Measurements from ENCODE around the gene BMAL1.

Gene BMAL1

GRCh38 chr11:13278609-13279486 is 1.3 kb downstream of the BMAL1 start:
- H3K27ac ChIP-seq (ENCODE audit: low read depth, low read length, poor library complexity, severe bottlenecking), result no peak overlapping the region
- H3K36me3 ChIP-seq (ENCODE audit: insufficient read depth, low read length), result no peaks in the 10 kb centered on the region
- peaks cover 28% of the 10 kb centered on the region for H3K4me1 ChIP-seq (ENCODE audit: insufficient read depth, low read length, severe bottlenecking)
- no peaks in the 10 kb centered on the region for H3K9me3 ChIP-seq (ENCODE audit: low read length)
- H2AFZ ChIP-seq (ENCODE audit: low read length), result no peak overlapping the region
- H3K4me3 ChIP-seq (ENCODE audit: low read depth, low read length, poor library complexity, severe bottlenecking), result peak overlapping the region; percentile 92
- no peak for TF ChIP-seq CTCF (IDR thresholded peaks at IDR 0.05; ENCODE audit: low read length)
- no peak for TF ChIP-seq EZH2 (IDR thresholded peaks at IDR 0.05; ENCODE audit: borderline replicate concordance, low read length)
- H3K9me2 ChIP-seq (ENCODE audit: low read depth, low read length), result no peaks in the 10 kb centered on the region
- H3K4me2 ChIP-seq (ENCODE audit: low read length), result peak overlapping the region; percentile 78
- H4K20me1 ChIP-seq (ENCODE audit: insufficient read depth, low read length), result peaks cover 3% of the 10 kb centered on the region; the same call in 1 of the 2 replicates
- H3K27me3 ChIP-seq (ENCODE audit: insufficient read depth, low read length), result 0 out of 2 replicates have a peak, but pooled peaks cover 4% of the 10 kb centered on the region
- peaks cover 4% of the 10 kb centered on the region; the same call in 1 of the 2 replicates for H3F3A ChIP-seq (ENCODE audit: insufficient read depth, low read length)
- peak overlapping the region; percentile 75 for H3K9ac ChIP-seq (ENCODE audit: low read length)
- H3K79me2 ChIP-seq (ENCODE audit: insufficient read depth, low read length), result no peaks in the 10 kb centered on the region

GRCh38 chr11:13279487-13279834 is 1.9 kb downstream of the BMAL1 start:
- Histone ChIP-seq H3K36me3 (ENCODE audit: insufficient read depth, low read length) (no peaks in the 10 kb centered on the region), H3K9me2 (ENCODE audit: low read depth, low read length) (no peaks in the 10 kb centered on the region), H3F3A (ENCODE audit: insufficient read depth, low read length) (peaks cover 4% of the 10 kb centered on the region; the same call in 1 of the 2 replicates), H3K27ac (ENCODE audit: low read depth, low read length, poor library complexity, severe bottlenecking) (no peak overlapping the region), H3K9ac (ENCODE audit: low read length) (no peak overlapping the region), H3K79me2 (ENCODE audit: insufficient read depth, low read length) (no peaks in the 10 kb centered on the region), H3K4me2 (ENCODE audit: low read length) (peak overlapping the region; percentile 78), H4K20me1 (ENCODE audit: insufficient read depth, low read length) (peaks cover 3% of the 10 kb centered on the region; the same call in 1 of the 2 replicates), H3K4me1 (ENCODE audit: insufficient read depth, low read length, severe bottlenecking) (peaks cover 28% of the 10 kb centered on the region), H3K9me3 (ENCODE audit: low read length) (no peaks in the 10 kb centered on the region), H3K4me3 (ENCODE audit: low read depth, low read length, poor library complexity, severe bottlenecking) (peak overlapping the region; percentile 92), H3K27me3 (ENCODE audit: insufficient read depth, low read length) (0 out of 2 replicates have a peak, but pooled peaks cover 4% of the 10 kb centered on the region), H2AFZ (ENCODE audit: low read length) (no peak overlapping the region)
- TF ChIP-seq CTCF (IDR thresholded peaks at IDR 0.05; ENCODE audit: low read length) (no peak), EZH2 (IDR thresholded peaks at IDR 0.05; ENCODE audit: borderline replicate concordance, low read length) (no peak)

GRCh38 chr11:13280092-13280722 is 2.6 kb downstream of the BMAL1 start:
- 0 out of 2 replicates have a peak, but pooled peaks cover 4% of the 10 kb centered on the region for H3K27me3 ChIP-seq (ENCODE audit: insufficient read depth, low read length)
- H3K4me2 ChIP-seq (ENCODE audit: low read length), result no peak overlapping the region; the same call in 1 of the 2 replicates
- H3K9me3 ChIP-seq (ENCODE audit: low read length), result no peaks in the 10 kb centered on the region
- no peaks in the 10 kb centered on the region for H3K36me3 ChIP-seq (ENCODE audit: insufficient read depth, low read length)
- no peak overlapping the region for H3K9ac ChIP-seq (ENCODE audit: low read length)
- TF ChIP-seq CTCF (IDR thresholded peaks at IDR 0.05; ENCODE audit: low read length), result no peak
- no peak for TF ChIP-seq EZH2 (IDR thresholded peaks at IDR 0.05; ENCODE audit: borderline replicate concordance, low read length)
- H3K4me3 ChIP-seq (ENCODE audit: low read depth, low read length, poor library complexity, severe bottlenecking), result no peak overlapping the region
- peaks cover 3% of the 10 kb centered on the region; the same call in 1 of the 2 replicates for H4K20me1 ChIP-seq (ENCODE audit: insufficient read depth, low read length)
- no peak overlapping the region for H3K27ac ChIP-seq (ENCODE audit: low read depth, low read length, poor library complexity, severe bottlenecking)
- peaks cover 28% of the 10 kb centered on the region for H3K4me1 ChIP-seq (ENCODE audit: insufficient read depth, low read length, severe bottlenecking)
- H2AFZ ChIP-seq (ENCODE audit: low read length), result no peak overlapping the region
- no peaks in the 10 kb centered on the region for H3K79me2 ChIP-seq (ENCODE audit: insufficient read depth, low read length)
- no peaks in the 10 kb centered on the region for H3K9me2 ChIP-seq (ENCODE audit: low read depth, low read length)
- H3F3A ChIP-seq (ENCODE audit: insufficient read depth, low read length), result peaks cover 4% of the 10 kb centered on the region; the same call in 1 of the 2 replicates

Data from OCI-LY1 (cell line).